ENCODE measurements around the gene ZNF568. TPM values are rescaled to one million over a fixed set of nuclear protein-coding genes. Genes with fewer than 3 reads are reported as not detected.

ZNF568 gene
- total and polyA plus RNA-seq, 11 donors = 3.7 to 12.1 (median 9.1) TPM

GRCh38 chr19:36931684-36932083 is 15.6 kb downstream of the ZNF568 start:
- Histone ChIP-seq H3K4me3 (no peak overlapping the region), H3K27me3 (no peaks in the 10 kb centered on the region), H3K27ac (no peak overlapping the region), H3K9me3 (peaks cover 0 to 87% (median 8%) of the 10 kb centered on the region in 12 donors), H3K4me1 (no peaks in the 10 kb centered on the region), H3K36me3 (peaks cover 0 to 83% (median 22%) of the 10 kb centered on the region in 9 donors)
- 97 to 99% (median 98%) methylated on average over 2 of the region's 2 CpGs for WGBS, 4 donors
- intact Hi-C loops (cut with DNase I) = no loop called here
- no peak for ATAC-seq
- TF ChIP-seq POLR2A (IDR thresholded peaks at IDR 0.05) (no peak), CTCF (IDR thresholded peaks at IDR 0.05) (no peak)
- no peak for DNase-seq

GRCh38 chr19:36939153-36939552 is 23.0 kb downstream of the ZNF568 start:
- Histone ChIP-seq H3K4me1 (no peaks in the 10 kb centered on the region), H3K9me3 (peaks cover 0 to 80% (median 7%) of the 10 kb centered on the region in 12 donors), H3K27ac (no peak overlapping the region), H3K27me3 (no peaks in the 10 kb centered on the region), H3K4me3 (no peak overlapping the region), H3K36me3 (peaks cover 0 to 93% (median 62%) of the 10 kb centered on the region in 9 donors)
- TF ChIP-seq POLR2A (IDR thresholded peaks at IDR 0.05) (no peak), CTCF (IDR thresholded peaks at IDR 0.05) (peak in 2 of 12 donors; percentile 9 to 20)
- intact Hi-C loops (cut with DNase I) = no loop called here
- DNase-seq = no peak
- no peak for ATAC-seq

GRCh38 chr19:36950335-36951119 is 34.4 kb downstream of the ZNF568 start:
- WGBS, 4 donors = 95 to 97% (median 95%) methylated on average over 5 of the region's 5 CpGs
- TF ChIP-seq CTCF (IDR thresholded peaks at IDR 0.05) (no peak), POLR2A (IDR thresholded peaks at IDR 0.05) (no peak)
- H3K4me1 ChIP-seq = no peaks in the 10 kb centered on the region
- peaks cover 0 to 75% (median 48%) of the 10 kb centered on the region in 9 donors for H3K36me3 ChIP-seq
- H3K27ac ChIP-seq = no peak overlapping the region
- DNase-seq (no peak), ATAC-seq (no peak)
- intact Hi-C loops (cut with DNase I) = no loop called here
- H3K9me3 ChIP-seq = peaks cover 0 to 99% (median 59%) of the 10 kb centered on the region in 12 donors
- H3K4me3 ChIP-seq = no peak overlapping the region
- no peaks in the 10 kb centered on the region for H3K27me3 ChIP-seq

- Histone ChIP-seq H3K4me1 (no peaks in the 10 kb centered on the region), H3K9me3 (peaks cover 0 to 69% (median 23%) of the 10 kb centered on the region in 12 donors), H3K4me3 (no peak overlapping the region), H3K27ac (no peak overlapping the region), H3K36me3 (no peaks in the 10 kb centered on the region), H3K27me3 (no peaks in the 10 kb centered on the region)
- intact Hi-C loops (cut with DNase I) = no loop called here
- WGBS, 4 donors = 81 to 90% (median 88%) methylated on average over 6 of the region's 6 CpGs
- no peak for ATAC-seq
- TF ChIP-seq CTCF (IDR thresholded peaks at IDR 0.05) = no peak
- no peak for TF ChIP-seq POLR2A (IDR thresholded peaks at IDR 0.05)
- no peak for DNase-seq
Measured at GRCh38 chr19:36962346-36962745, 46.2 kb downstream of the ZNF568 start.

Data from heart left ventricle (tissue), 16 donors.